HEK293T (cell line): ENCODE results near the gene GHRL.
"Not testable (repeated sequence)": the region's sequence is repeated elsewhere in the genome, so short reads cannot be mapped to it uniquely, and the experiment has no call there.

ENCODE experiments used
- CTCF ChIA-PET: fragments of 350-600 bp; formaldehyde crosslinking; extraction: SDS; loops from one replicate; lab custom pipeline; 2021; ENCODE audit warnings: antibody characterized with exemption, inconsistent platforms; lab: Yijun Ruan, JAX
- POLR2A ChIA-PET: fragments of 350-600 bp; formaldehyde crosslinking; extraction: SDS; loops from one replicate; lab custom pipeline; 2020; ENCODE audit warnings: antibody characterized with exemption, inconsistent platforms; lab: Yijun Ruan, JAX
- DNase-seq: peaks from one replicate; pipeline ENCODE4 v3.0.0; 2012; ENCODE audit warnings: mixed read lengths; ENCODE audit errors: extremely low spot score
- ARNT ChIP-seq: fragments of 450-650 bp; IDR thresholded peaks from 2 replicates; pipeline ENCODE4 v1.6.1; 2017; ENCODE audit warnings: mild to moderate bottlenecking
- BHLHE40 ChIP-seq: fragments of 450-650 bp; IDR thresholded peaks from 2 replicates; pipeline ENCODE4 v1.6.1; 2016; ENCODE audit warnings: mild to moderate bottlenecking, moderate library complexity, borderline replicate concordance
- CTBP1 ChIP-seq: fragments of 450-650 bp; IDR thresholded peaks from 2 replicates; pipeline ENCODE4 v1.6.1; 2016; ENCODE audit warnings: borderline replicate concordance
- ELF4 ChIP-seq: fragments of 450-650 bp; IDR thresholded peaks from 2 replicates; pipeline ENCODE4 v1.6.1; 2017; ENCODE audit warnings: antibody characterized with exemption
- FOXA1 ChIP-seq: fragments of 450-650 bp; IDR thresholded peaks from 2 replicates; pipeline ENCODE4 v1.6.1; 2016; ENCODE audit warnings: mild to moderate bottlenecking
- FOXK2 ChIP-seq: fragments of 450-650 bp; IDR thresholded peaks from 2 replicates; pipeline ENCODE4 v1.6.1; 2016; ENCODE audit warnings: mild to moderate bottlenecking
- FOXM1 ChIP-seq: fragments of 450-650 bp; IDR thresholded peaks from 2 replicates; pipeline ENCODE4 v1.6.1; 2017; ENCODE audit warnings: mild to moderate bottlenecking, borderline replicate concordance
- HDGF ChIP-seq: fragments of 450-650 bp; IDR thresholded peaks from 2 replicates; pipeline ENCODE4 v1.6.1; 2017; ENCODE audit warnings: antibody characterized with exemption, borderline replicate concordance
- L3MBTL2 ChIP-seq: fragments of 450-650 bp; conservative IDR thresholded peaks from 2 replicates; pipeline ENCODE4 v1.6.1; 2016; ENCODE audit warnings: mild to moderate bottlenecking
- LEF1 ChIP-seq: fragments of 450-650 bp; IDR thresholded peaks from 2 replicates; pipeline ENCODE4 v1.6.1; 2017; ENCODE audit warnings: mild to moderate bottlenecking, borderline replicate concordance
- NFRKB ChIP-seq: fragments of 450-650 bp; IDR thresholded peaks from 2 replicates; pipeline ENCODE4 v1.6.1; 2016; ENCODE audit warnings: mild to moderate bottlenecking, moderate library complexity
- PKNOX1 ChIP-seq: fragments of 450-650 bp; IDR thresholded peaks from 2 replicates; pipeline ENCODE4 v1.6.1; 2016
- SP1 ChIP-seq: fragments of 450-650 bp; IDR thresholded peaks from 2 replicates; pipeline ENCODE4 v1.6.1; 2017
- SUZ12 ChIP-seq: fragments of 450-650 bp; IDR thresholded peaks from 2 replicates; pipeline ENCODE4 v1.6.1; 2016; ENCODE audit warnings: mild to moderate bottlenecking
- TARDBP ChIP-seq: fragments of 450-650 bp; IDR thresholded peaks from 2 replicates; pipeline ENCODE4 v1.6.1; 2016
- ZNF384 ChIP-seq: fragments of 450-650 bp; IDR thresholded peaks from 2 replicates; pipeline ENCODE4 v1.6.1; 2016

Gene GHRL

GRCh38 chr3:10299175-10299574 is 6.4 kb upstream of the GHRL start:
- POLR2A ChIA-PET = no interaction called here
- DNase-seq = no peak
- CTCF ChIA-PET = interaction anchor here (0.6 kb wide), 1 partner anchor 605 kb away, joined by 4 read pairs; no protein-coding TSS in a partner anchor
- TF ChIP-seq TARDBP (no peak), PKNOX1 (no peak), FOXM1 (no peak), L3MBTL2 (no peak), LEF1 (no peak), SUZ12 (no peak), HDGF (no peak), SP1 (no peak), CTBP1 (no peak)

GRCh38 chr3:10298064-10298463 is 5.3 kb upstream of the GHRL start:
- CTCF ChIA-PET, DNase-seq, POLR2A ChIA-PET: not testable (repeated sequence)

- ChIA-PET CTCF (no interaction called here), POLR2A (no interaction called here)
- TF ChIP-seq ELF4 (no peak), BHLHE40 (no peak), FOXK2 (no peak), SUZ12 (no peak), TARDBP (no peak), FOXM1 (no peak), CTBP1 (no peak), PKNOX1 (no peak), HDGF (no peak), LEF1 (no peak), ARNT (no peak), NFRKB (no peak), L3MBTL2 (no peak), SP1 (no peak), FOXA1 (no peak), ZNF384 (no peak)
- DNase-seq = no peak
These were observed 1.4 kb upstream of the GHRL start for GRCh38 chr3:10294030-10294586.

GRCh38 chr3:10291641-10292040 is 1.1 kb downstream of the GHRL start:
- TF ChIP-seq TARDBP (no peak), ARNT (no peak), BHLHE40 (no peak), PKNOX1 (no peak), FOXK2 (no peak), ZNF384 (no peak), LEF1 (no peak), FOXM1 (no peak), FOXA1 (no peak), CTBP1 (no peak)
- ChIA-PET CTCF (no interaction called here), POLR2A (no interaction called here)
- no peak for DNase-seq

GRCh38 chr3:10290481-10291176 is 2.1 kb downstream of the GHRL start:
- ChIA-PET CTCF (no interaction called here), POLR2A (no interaction called here)
- TF ChIP-seq SP1 (no peak), TARDBP (no peak), FOXA1 (no peak), PKNOX1 (no peak), HDGF (no peak), ZNF384 (no peak), NFRKB (no peak), CTBP1 (no peak), L3MBTL2 (no peak)
- no peak for DNase-seq

GRCh38 chr3:10289787-10290355 is 2.9 kb downstream of the GHRL start:
- ChIA-PET POLR2A (no interaction called here), CTCF (no interaction called here)
- DNase-seq = no peak
- TF ChIP-seq ELF4 (no peak), ZNF384 (no peak), FOXK2 (no peak), SP1 (no peak), LEF1 (no peak), TARDBP (no peak), FOXM1 (no peak), ARNT (no peak), PKNOX1 (no peak), L3MBTL2 (no peak)
